ENCODE results near the gene GRAPL.
A peak's percentile ranks its signal among the peaks of the same experiment; 100 is the strongest.
"Not testable (repeated sequence)": the region's sequence is repeated elsewhere in the genome, so short reads cannot be mapped to it uniquely, and the experiment has no call there.

The GRAPL gene

DNA sequence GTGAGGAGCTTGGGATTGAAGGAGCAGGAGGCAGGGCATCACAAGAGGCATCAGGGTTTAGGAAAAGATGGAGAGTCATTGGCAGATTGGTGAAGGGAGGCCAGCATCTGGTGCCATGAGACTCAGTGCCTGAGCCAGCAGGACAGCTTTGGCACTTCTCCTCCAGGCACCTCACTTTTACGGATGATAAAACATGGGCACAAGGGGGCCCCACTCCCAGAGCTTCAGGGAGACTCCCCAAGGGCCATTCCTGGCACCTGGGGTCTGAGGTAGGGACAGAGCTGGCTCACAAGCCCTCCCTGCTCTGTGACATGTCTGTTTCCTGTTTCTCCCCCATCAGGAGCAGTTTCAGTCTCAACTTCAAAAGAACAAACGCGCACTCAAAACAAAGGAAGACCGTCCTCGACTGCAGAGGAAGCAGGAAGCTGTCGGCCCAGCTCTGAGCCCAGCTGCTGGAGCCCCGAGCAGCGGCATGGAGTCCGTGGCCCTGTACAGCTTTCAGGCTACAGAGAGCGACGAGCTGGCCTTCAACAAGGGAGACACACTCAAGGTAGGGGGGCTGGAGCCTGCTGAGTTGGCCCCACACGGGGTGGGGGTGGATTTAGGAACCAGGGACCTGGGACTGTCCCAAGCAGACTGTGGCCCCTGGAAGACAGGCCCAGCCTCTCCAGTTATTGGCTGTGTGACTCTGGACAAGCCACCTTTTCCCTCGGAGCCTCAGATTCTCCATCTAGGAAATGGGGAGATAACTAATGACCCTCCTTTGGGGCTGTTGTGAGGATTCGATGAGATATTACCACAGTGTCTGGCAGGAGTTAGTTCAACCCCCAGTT is at the start of gene GRAPL:
Gene GRAPL (plus strand): TSS at position 442 of the 833 bp plus-strand sequence. CDS start 31 bp downstream, at position 473.
- DNase-seq; intact Hi-C loops (cut with DNase I): not testable (repeated sequence)

DNA sequence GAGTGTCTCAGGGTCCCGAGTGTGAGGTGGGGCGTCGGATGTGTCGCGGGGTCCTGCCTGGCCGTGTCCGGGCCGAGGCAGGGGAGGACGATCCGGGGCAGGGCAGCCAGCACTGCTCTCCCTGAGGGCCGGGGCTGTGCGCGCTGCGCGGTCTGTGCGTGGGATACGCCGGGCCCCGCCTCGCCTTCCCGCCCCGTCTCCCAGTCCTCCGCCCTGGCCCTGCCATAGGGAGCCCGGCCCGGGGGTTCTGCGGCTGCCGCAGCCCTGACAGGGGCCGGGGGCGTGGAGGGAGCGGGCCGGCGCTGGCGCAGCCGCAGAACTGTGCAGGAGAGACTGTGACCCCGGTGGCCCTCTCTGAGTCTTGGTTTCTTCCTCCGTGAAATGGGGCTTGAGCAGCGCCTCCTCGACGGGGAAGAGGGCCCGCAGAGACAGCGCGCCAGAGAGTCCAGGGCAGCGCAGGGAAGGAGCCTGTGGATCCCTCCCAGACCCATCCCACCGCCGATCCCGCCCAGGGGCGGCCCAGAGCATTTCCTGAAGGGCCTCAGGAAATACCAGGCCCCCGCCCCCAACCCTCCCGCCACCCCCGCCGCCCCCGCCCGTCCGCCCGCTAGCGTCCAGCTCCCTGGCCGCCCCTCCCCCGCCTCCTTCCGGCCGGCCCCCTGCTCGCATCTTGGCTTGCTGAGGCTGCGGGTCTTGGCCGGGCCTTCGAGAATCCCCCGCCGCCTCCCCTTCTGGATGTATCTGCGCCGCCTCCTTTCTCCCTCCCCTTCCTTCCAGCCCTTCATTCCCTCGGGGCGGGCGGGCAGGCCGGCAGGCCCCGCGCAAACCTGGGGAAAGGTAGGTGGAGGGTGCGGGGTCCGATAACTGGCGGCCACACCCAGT is 38.3 kb upstream of the GRAPL start:
- DNase-seq, result peak in 2 of 42 donors; percentile 5 to 12

DNA sequence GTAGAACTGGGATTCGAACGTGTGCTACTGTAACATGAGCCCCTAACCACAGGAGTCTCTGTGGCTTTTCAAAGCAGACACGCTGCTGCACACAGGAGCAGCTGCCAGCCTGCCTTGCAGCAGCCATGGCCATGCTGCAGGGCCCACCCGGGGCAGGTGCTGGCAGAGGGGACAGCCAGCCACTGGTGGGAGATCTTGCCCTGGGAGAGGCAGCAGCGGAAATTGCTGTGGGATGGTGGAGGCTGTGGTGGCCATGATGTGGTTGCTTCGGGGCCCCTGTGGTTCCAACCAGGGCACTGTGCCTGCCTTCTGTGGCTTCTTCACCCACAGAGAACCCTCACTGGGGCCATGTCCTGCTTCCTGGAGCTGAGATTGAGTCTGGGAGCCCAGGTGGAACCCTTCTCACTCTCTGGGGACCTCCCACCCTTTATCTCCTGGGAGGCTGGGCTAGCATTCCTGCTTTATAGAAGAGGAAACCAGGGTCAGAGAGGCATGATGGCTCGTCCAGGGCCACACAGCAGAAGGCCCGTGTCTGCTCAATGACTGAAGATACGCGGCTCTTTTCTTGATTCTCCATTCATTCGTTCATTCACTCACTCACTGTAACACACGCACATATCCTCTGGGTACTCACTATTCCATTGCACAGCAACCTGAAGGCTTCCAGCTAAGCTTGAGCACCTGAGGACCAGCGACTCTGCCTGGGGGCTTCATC is 37.2 kb upstream of the GRAPL start:
- intact Hi-C loops (cut with DNase I); DNase-seq: not testable (repeated sequence)

More for the DNA sequence above, 38.3 kb upstream of the GRAPL start:
- intact Hi-C loops (cut with DNase I), result not testable (repeated sequence)

DNA sequence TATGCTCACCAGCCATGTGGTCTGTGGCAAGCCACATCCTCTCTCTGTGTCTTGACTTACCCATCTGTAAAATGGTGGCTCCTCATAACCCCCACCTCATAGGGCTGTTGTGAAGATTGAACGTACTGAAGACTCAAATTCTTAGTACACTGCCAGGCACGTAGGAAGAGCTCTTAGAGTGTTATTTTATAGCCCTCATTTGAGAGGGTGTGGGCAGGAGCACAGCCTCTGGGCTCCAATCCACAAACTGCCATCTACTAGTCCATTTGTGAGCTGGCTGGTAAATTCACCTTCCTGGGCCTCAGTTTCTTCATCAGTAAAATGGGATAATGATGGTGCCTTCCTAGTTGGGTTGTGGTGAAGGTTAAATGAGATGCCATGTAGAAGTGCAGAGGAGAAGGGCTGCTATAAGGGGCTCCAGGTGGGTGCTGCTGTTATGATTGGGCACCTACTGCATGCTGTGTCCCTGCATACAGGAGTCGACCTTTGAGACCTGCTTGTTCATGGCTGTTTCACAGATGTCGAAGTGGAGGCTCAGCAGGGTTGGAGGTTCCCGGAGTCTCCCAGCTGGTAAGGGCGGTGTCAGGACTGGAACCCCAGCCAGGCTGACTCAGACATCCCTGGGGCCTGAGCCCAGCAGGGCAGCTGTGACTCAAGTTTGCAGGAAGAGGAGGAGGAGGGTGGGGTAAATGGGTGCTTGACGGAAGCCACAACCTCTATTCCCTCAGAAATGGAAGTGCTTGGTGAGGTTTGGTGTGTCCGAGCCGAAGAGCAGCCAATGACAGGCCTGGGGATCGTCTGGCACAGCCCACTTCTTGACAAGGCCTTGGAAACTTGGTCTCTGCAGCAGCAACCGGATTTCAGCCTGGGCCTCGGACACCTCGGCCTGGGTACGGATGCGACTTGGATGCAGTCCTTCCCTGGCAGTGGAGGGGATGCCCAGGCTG is 34.4 kb upstream of the GRAPL start:
- intact Hi-C loops (cut with DNase I), result not testable (repeated sequence)
- DNase-seq, result peak in 3 of 42 donors; percentile 3 to 16 (median 3)

DNA sequence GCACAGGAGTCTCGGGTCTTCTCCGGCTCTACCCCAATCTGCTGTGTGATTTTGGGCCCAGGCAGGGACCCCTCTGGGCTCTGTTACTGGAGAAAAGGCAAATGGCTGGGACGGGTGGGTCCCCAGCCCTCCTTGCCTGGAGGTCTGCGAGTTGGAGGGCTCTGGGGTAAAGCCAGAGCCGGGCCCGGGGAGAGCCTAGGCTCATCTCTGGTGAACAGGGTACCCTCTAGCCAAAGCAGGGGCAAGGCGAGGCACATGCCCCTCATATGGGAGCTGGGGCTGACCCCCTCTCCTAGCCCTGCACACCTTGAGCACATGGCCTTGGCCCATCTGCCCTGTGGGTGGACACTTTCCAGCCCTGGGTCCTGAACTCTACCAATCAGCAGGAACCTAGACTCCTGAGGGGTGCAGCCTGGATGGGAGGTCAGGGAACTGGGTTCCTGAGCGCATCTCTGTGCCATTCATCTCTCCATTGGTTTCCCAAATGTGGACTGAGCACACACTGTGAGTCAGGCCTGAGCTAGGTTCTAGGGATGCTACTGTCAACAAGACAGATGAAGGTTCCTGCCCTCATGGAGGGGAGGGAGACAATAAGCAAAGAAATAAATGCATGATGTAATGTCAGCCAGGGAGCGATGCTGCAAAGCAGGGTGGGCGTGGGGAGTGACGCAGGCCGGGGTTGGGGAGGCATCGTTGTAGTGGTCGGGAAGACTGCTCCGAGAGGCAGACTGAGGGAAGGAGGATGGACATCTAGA is 33.5 kb upstream of the GRAPL start:
- DNase-seq, result peak in 5 of 42 donors; percentile 0 to 13 (median 4)
- intact Hi-C loops (cut with DNase I), result not testable (repeated sequence)

DNA sequence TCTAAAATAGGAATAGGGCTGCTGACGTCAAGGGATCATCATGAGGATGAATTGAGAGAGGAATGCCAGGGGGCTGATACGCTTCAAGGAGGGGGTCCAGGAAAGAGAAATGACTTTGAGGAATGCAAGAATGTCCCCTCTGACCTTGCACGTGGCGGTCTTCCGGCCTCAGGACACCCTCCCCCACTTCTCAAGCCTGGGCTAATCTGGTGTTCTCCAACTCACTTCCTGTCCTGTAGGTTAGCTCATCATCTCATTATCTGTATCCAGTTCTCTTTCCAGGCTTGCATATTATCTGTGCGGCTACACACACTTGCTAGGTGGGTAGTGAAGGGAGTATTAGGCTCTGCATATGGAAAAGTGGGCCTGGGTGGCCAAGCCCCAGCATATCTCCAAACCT is 18.9 kb upstream of the GRAPL start:
- intact Hi-C loops (cut with DNase I), result not testable (repeated sequence)
- peak in 1 of 42 donors; percentile 22 for DNase-seq

DNA sequence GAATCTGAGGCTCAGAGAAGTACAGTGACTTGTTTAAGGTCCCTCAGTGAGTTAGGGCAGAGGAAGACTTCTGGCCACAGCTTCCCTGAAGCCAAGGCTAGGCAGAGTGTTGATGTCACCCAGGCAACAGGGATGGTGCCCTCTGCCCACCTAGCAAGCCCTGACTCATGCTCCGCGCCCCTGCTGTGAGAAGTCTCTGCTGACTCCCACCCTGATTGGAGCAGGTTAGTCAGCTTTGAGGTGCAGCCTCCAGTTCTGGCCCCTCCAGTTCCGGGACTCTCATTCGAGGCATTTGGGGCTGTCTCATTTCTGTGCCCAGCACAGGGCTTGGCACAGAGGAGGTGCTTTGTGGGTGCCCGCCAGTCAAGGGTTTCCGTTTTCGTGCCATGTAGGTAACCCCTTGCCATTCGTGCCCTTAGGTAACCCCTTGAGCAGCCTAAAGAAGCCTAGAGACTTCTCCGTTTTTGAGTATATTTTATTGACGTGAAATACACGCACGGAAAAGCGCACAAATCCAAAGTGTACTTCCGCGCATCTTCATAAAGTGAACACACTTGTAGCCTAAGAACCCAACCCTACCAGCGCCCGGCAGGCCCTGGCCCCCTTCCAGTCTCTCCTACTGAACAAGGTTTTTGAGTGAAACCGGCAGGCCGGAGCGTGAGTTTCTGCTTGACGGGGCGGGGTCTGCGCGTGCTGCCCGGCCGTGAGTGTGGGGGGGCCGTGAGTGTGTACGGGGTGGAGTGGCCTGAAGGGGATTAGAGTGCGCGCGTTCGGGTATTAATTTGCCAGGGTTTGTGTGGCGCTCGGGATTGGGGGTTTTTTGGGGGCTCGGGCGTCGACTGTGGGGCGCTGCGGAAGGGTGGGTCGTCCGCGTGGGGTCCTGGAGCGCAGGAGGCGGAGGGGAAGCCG is 16.9 kb upstream of the GRAPL start:
- intact Hi-C loops (cut with DNase I); DNase-seq: not testable (repeated sequence)

DNA sequence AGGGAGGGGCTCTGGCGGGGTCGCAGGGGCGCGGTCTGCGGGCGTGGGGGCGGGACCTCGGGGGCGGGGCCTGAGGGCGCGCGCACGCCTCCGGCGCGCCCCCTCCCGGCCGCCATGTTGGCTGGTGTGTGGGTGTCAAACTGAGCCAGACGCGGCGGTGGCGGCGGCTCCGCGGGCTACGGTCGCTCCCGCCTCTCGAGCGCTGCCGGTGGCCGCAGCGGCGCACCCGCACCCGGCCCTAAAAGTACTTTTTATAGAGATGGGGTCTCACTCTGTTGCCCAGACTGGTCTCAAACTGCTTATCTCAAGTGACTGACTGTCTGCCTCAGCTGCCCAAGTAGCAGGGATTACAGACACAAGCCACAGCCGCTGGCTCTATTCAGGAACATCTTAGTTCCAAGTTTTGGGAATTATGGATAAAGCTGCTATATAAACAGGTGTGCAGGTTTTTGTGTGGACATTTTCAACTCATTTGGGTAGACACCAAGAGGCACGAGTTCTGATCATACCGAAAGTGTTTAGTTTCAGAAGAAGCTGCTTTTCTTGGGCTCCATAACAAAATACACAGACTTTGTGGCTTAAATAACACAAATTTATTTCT is 16.2 kb upstream of the GRAPL start:
- DNase-seq, result peak; percentile 31 to 90 (median 71)
- intact Hi-C loops (cut with DNase I), result not testable (repeated sequence)

DNA sequence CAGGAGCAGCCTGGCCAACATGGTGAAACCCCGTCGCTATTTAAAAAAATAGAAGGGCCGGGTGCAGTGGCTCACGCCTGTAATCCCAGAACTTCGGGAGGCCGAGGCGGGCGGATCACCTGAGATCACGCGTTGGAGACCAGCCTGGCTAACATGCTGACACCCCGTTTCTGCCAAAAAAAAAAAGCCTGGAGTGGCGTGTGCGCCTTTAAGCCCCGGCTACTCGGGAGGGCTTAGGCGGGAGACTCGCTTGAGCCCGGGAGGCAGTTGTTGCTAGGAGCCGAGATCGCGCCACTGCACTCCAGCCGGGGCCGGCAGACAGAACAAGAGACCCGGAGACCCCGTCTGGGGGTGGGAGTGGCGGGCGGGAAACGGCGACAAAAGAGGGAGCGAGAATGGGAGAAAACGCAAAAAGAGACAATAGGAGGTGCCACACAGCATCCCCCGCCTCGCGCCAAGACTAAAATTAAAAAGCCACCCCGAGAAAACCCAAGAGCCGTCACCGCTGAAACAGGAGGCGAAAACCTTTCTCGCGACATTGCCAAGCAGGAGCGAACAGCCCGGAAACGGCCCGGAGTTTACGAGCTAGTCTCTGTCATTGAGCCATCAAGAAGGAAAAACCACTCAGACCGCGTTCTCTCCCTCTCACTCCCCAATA is 15.5 kb upstream of the GRAPL start:
- intact Hi-C loops (cut with DNase I), result not testable (repeated sequence)
- peak in 35 of 42 donors; percentile 0 to 58 (median 34) for DNase-seq

DNA sequence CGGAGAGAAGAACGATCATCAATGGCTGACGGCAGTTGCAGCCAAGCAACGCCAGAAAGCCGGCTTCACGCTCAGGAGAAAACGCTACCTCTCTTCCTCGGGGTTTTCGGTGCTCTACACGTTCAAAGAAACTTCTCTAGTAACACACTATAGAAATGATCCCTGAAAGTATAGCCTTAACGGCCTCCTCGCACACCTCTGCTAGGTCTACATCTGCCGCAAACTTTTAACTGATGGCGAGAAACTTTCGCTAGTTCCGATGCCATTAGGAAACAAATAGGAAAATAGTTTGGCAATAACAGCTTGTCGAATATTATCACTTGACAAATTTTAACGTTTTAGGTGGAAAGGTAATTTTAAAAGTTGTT is 14.9 kb upstream of the GRAPL start:
- intact Hi-C loops (cut with DNase I), result not testable (repeated sequence)
- peak in 18 of 42 donors; percentile 1 to 33 (median 8) for DNase-seq

DNA sequence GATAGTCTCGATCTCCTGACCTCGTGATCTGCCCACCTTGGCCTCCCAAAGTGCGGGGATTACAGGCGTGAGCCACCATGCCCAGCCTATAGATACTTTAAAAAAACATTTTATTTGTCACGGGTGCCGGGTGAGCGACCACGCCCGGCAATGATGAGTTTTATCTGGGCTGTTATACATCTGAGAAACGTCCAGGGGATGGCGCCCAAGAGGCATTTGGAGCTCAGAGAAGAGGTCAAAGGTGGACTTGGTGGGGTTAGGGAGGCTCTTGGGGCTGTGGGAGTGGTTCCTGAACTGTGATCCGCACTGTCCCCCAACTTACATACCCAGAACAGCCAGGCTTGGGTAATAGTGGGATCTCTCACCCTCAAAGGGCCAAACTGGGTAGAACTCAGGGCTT is 8.7 kb upstream of the GRAPL start:
- DNase-seq; intact Hi-C loops (cut with DNase I): not testable (repeated sequence)

DNA sequence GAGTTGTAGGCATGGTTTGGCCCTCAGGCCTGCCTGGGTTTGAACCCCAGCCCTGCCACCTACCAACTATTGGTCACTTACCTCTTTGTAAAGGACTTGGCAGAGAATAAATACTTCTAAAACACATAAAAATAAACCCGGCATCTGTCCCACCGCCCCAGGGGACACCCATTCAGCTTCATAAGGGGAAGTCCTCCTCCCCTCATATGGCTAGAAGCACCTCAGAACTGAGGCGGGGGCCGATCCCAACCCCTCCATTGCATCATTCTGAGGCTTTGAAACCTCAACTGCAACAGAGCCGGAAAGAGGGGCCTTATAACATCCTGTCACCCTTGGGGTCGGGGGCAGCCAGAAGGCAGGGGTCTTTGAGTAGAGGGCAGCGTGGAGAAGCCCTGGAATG is 2.1 kb upstream of the GRAPL start:
- intact Hi-C loops (cut with DNase I); DNase-seq: not testable (repeated sequence)

DNA sequence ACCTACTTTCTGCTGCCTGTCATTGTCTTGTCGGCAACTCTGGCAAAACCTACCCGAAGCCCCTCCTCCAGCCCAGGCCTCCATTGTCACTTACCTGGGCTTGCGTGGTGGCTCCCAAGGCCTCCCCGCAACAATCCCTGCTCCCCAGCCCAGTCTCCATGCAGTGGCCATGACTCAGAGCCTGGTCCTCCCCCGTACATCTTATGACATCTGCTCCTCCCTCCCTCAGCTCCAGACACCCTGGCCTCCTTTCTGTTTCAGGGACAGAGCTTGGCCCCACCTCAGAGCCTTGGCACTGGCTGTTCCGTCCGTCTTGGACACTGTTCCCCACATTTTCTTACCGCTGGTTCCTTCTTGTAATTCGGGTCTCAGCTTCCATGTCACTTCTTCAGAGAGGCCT is 2.1 kb downstream of the GRAPL start:
- DNase-seq; intact Hi-C loops (cut with DNase I): not testable (repeated sequence)

DNA sequence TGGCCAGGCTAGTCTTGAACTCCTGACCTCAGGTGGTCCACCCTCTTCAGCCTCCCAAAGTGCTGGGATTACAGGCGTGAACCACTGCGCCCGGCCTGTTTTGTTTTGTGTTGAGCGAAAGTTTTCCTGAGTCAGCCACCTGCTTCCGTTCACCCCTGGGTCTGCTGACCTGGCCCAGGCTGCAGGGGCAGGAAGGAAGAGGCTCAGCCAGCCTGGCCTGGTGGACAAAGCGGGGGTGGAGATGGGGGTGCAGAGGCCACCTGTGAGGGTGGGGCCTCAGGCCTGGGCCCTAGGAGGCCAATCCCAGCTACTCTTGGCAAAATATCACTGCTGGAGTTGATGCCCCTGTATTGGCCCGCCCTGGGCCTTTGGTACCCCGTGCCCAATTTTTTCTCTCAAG is 3.7 kb downstream of the GRAPL start:
- DNase-seq; intact Hi-C loops (cut with DNase I): not testable (repeated sequence)

DNA sequence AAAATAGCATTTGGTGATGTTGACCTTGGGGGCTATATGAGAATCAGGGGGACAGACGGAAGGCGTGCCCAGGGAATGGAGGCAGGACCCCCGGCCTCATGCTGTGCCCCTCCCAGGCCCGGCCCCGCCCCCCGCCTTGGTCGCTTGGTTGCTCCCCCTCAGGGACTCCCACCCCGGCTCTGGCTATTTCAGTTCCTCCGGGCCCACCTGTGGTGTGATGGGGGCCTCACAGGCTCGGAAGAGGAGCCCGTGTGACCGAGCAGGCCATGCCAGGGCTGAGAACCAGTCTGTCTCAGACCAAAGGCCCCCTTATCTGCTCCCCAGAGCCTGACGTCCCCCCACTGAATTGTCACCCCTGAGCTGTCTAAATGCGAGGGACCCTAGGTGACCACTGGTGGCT is 4.4 kb downstream of the GRAPL start:
- DNase-seq; intact Hi-C loops (cut with DNase I): not testable (repeated sequence)

All from head of caudate nucleus (tissue), 42 donors.